ENCODE data around the gene OR51T1. TPM values are rescaled to one million over a fixed set of nuclear protein-coding genes. Genes with fewer than 3 reads are reported as not detected.
"Not testable (repeated sequence)": the region's sequence is repeated elsewhere in the genome, so short reads cannot be mapped to it uniquely, and the experiment has no call there.

The OR51T1 gene, protein sequence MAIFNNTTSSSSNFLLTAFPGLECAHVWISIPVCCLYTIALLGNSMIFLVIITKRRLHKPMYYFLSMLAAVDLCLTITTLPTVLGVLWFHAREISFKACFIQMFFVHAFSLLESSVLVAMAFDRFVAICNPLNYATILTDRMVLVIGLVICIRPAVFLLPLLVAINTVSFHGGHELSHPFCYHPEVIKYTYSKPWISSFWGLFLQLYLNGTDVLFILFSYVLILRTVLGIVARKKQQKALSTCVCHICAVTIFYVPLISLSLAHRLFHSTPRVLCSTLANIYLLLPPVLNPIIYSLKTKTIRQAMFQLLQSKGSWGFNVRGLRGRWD
- total RNA-seq, result not detected

DNA sequence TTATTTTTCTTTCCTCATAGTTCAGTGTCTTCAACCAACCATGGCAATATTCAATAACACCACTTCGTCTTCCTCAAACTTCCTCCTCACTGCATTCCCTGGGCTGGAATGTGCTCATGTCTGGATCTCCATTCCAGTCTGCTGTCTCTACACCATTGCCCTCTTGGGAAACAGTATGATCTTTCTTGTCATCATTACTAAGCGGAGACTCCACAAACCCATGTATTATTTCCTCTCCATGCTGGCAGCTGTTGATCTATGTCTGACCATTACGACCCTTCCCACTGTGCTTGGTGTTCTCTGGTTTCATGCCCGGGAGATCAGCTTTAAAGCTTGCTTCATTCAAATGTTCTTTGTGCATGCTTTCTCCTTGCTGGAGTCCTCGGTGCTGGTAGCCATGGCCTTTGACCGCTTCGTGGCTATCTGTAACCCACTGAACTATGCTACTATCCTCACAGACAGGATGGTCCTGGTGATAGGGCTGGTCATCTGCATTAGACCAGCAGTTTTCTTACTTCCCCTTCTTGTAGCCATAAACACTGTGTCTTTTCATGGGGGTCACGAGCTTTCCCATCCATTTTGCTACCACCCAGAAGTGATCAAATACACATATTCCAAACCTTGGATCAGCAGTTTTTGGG is at the start of gene OR51T1:
TSS of gene OR51T1 (plus strand) at position 41 of the 641 bp plus-strand sequence. CDS start at position 41, 0 bp downstream.
- Mint-ChIP-seq H3K27me3 (no peaks in the 10 kb centered on the region), H3K36me3 (no peaks in the 10 kb centered on the region), H3K4me1 (ENCODE audit: low read depth) (no peaks in the 10 kb centered on the region), H3K27ac (no peak within 1 kb of the TSS), H3K9me3 (no peaks in the 10 kb centered on the region), H3K4me3 (no peak within 1 kb of the TSS)
- DNase-seq, result no peak
- CTCF ChIA-PET, result no interaction called here
- POLR2A ChIA-PET, result interaction anchor here (0.6 kb wide), 1 partner anchor 227 kb away, joined by 3 read pairs; no protein-coding TSS in a partner anchor
- intact Hi-C loops (cut with micrococcal nuclease), result no loop called here

DNA sequence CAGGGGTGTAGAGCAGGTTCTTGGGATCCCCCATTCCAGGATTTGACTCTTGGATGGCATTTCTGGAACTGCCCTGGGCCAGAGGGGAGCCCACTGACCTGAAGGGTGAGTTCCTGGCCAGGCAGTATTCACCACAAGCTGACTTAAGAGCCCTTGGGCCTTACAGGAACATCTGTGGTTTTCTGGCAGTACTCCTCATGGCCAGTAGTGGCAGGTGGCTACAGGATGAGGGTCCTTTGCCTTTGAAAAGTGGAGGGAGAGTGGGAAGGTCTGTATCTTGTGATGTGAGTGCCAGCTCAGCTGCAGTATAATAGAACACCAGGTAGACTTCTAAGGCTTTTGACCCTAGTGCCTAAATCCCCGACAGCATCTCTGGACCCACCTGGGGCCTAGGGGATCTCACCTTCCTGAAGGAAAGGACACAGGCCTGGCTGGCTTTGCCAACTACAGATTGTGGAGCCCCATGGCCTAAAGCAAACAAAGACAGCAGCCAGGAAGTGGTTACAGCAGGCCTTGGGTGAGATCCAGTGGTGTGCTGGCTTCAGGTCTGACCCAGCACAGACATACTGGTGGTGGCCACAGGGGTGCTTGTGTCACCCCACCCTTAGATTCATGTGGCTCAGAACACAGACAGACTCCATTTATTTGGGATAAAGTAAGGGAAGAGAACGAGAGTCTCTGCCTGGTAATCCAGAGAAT is 41.7 kb upstream of the OR51T1 start:
- CTCF ChIA-PET, result no interaction called here
- H3K9me3 Mint-ChIP-seq, result no peaks in the 10 kb centered on the region

DNA sequence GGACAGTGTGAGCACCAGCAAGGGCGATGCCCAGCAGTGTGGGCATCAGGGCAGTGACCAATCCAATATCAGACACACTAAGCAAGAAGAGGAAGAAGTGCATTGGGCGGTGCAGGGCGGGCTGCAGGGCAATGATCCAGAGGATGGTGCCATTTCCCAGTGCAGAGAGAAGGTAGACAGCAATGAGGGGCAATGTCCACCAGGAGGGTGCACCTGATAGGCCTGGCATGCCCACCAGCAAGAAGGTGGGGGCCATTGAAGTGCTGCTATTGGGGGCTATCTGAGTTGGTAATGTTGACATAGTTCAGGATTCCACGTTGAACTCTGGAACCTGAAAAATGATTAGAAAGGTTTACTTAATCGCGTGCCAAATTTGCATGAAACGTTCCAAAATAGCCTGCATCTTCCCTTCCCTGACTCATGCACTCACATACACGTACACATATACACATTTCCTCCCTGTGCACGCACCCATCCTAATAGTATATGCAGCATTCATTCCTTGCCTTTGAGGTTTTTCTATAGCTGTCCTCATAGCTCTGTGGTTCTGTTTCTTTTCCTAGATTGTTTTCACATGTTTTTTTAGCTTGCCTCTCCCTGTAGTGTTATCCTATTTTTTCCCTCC is 32.7 kb upstream of the OR51T1 start, which contains the start of gene OR51S1:
TSS of gene OR51S1 (minus strand) at position 301 of the 625 bp plus-strand sequence. CDS start at position 301, 0 bp downstream.
- no peaks in the 10 kb centered on the region for H3K36me3 Mint-ChIP-seq
- H3K4me3 Mint-ChIP-seq, result no peak within 1 kb of the TSS
- peaks cover 3% of the 10 kb centered on the region for H3K27me3 Mint-ChIP-seq
- intact Hi-C loops (cut with micrococcal nuclease), result no loop called here
- no peaks in the 10 kb centered on the region for H3K4me1 Mint-ChIP-seq (ENCODE audit: low read depth)
- ChIA-PET CTCF (no interaction called here), POLR2A (no interaction called here)
- no peaks in the 10 kb centered on the region for H3K9me3 Mint-ChIP-seq
- H3K27ac Mint-ChIP-seq, result no peak within 1 kb of the TSS
- no peak for DNase-seq

More for the DNA sequence above, 41.7 kb upstream of the OR51T1 start:
- Mint-ChIP-seq H3K36me3 (no peaks in the 10 kb centered on the region), H3K4me1 (ENCODE audit: low read depth) (no peaks in the 10 kb centered on the region), H3K27ac (no peak overlapping the region), H3K27me3 (no peaks in the 10 kb centered on the region), H3K4me3 (no peak overlapping the region)
- POLR2A ChIA-PET, result no interaction called here
- DNase-seq, result no peak
- intact Hi-C loops (cut with micrococcal nuclease), result no loop called here

DNA sequence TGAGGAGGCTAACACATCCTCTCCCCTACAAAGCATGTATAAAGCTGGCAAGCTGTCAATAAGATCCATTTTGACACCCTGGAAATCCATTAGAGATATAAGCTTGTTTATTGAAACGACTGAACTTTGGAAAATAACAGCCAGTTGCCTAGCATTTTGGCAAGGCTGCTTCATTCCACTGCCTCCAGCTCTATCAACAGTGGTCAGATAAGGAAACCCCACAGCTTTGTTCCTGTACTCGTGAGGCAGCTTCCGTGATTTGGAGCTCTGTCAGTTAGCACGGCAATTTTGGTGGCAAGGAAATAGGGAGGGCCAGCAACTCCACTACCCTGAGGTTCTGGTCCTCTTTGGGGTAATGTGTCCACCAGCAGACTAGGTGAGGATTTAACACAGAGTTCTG is 30.7 kb upstream of the OR51T1 start:
- H3K9me3 Mint-ChIP-seq, result no peaks in the 10 kb centered on the region
- no peak for DNase-seq
- H3K27ac Mint-ChIP-seq, result no peak overlapping the region
- H3K36me3 Mint-ChIP-seq, result no peaks in the 10 kb centered on the region
- POLR2A ChIA-PET, result no interaction called here
- CTCF ChIA-PET, result no interaction called here
- H3K27me3 Mint-ChIP-seq, result peaks cover 3% of the 10 kb centered on the region
- no peaks in the 10 kb centered on the region for H3K4me1 Mint-ChIP-seq (ENCODE audit: low read depth)
- H3K4me3 Mint-ChIP-seq, result no peak overlapping the region
- intact Hi-C loops (cut with micrococcal nuclease), result no loop called here

DNA sequence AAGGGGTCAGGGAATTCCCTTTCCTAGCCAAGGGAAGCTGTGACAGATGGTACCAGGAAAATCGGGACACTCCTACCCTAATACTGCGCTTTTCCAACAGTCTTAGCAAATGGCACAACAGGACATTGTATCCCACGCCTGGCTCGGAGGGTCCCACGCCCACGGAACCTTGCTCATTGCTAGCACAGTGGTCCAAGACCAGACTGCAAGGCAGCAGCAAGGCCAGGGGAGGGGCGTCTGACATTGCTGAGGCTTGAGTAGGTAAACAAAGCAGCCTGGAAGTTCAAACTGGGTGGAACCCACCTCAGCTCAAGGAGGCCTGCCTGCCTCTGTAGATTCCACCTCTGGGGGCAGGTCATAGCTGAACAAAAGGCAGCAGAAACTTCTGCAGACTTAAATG is 27.4 kb upstream of the OR51T1 start:
- H3K9me3 Mint-ChIP-seq; H3K4me3 Mint-ChIP-seq; H3K27me3 Mint-ChIP-seq; DNase-seq; H3K27ac Mint-ChIP-seq; CTCF ChIA-PET; H3K36me3 Mint-ChIP-seq; POLR2A ChIA-PET; H3K4me1 Mint-ChIP-seq (ENCODE audit: low read depth); intact Hi-C loops (cut with micrococcal nuclease): not testable (repeated sequence)

DNA sequence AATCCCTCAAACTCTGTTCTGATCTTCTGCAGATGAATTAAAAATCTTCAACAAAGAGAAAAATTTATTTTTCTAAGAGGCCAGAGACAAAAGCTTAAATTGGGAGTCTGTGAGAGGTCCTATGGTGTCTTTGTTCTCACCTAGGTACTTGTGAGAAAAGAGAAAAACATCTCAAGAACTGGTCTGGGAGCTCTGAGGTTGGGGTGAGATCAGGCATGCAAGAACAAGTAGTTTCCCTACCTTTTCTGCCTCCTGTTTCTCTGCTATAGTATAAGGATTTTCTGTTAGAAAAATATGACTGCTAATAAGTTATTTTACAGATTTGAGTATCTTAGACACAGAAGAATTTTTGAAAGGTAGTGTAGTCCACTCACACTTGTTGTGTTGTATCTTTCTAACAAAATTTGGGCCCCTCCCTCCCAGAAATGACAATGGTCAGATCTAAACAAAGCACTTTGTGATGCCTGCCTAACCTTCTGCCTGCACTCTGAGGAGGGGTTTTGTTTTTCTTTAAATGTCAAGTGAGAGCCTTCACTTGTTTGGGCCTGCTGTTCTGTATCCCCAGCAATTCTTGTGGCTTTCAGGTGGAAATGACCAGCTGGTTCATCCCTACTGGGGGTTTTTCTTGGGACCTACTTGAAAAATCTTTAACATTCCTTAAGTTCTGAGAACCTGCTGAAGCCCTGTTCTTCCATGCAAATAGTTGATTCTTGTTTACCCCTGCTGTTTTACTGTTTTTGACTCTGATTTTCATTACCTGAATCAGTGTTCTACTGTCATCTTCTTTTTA is 19.1 kb upstream of the OR51T1 start:
- ChIA-PET POLR2A (no interaction called here), CTCF (no interaction called here)
- no peak overlapping the region for H3K27ac Mint-ChIP-seq
- no peak for DNase-seq
- no peak overlapping the region for H3K4me3 Mint-ChIP-seq
- no peaks in the 10 kb centered on the region for H3K27me3 Mint-ChIP-seq
- no peaks in the 10 kb centered on the region for H3K36me3 Mint-ChIP-seq
- H3K4me1 Mint-ChIP-seq (ENCODE audit: low read depth), result no peaks in the 10 kb centered on the region
- no peaks in the 10 kb centered on the region for H3K9me3 Mint-ChIP-seq
- intact Hi-C loops (cut with micrococcal nuclease), result no loop called here

DNA sequence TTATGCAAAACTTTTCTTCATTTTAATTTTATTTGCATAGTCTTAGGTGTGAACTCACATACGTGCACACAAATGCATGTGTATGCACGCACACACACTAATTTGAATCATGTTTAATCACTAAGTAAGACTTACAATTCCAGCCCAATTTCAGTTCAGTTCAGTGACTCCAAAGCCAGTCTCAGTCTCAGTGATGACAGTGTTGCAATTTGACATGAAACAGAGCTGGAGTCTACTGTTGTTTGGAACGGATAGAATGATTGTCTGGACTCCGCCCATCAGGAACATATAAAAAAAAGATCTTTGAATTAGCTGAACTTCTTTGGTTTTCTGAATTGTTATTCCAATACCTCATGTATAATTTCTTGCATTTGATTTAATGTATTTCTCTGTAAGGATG is 17.8 kb upstream of the OR51T1 start:
- ChIA-PET POLR2A (no interaction called here), CTCF (no interaction called here)
- intact Hi-C loops (cut with micrococcal nuclease), result no loop called here
- Mint-ChIP-seq H3K27me3 (no peaks in the 10 kb centered on the region), H3K4me1 (ENCODE audit: low read depth) (no peaks in the 10 kb centered on the region), H3K36me3 (no peaks in the 10 kb centered on the region), H3K4me3 (no peak overlapping the region), H3K27ac (no peak overlapping the region), H3K9me3 (no peaks in the 10 kb centered on the region)
- DNase-seq, result no peak

DNA sequence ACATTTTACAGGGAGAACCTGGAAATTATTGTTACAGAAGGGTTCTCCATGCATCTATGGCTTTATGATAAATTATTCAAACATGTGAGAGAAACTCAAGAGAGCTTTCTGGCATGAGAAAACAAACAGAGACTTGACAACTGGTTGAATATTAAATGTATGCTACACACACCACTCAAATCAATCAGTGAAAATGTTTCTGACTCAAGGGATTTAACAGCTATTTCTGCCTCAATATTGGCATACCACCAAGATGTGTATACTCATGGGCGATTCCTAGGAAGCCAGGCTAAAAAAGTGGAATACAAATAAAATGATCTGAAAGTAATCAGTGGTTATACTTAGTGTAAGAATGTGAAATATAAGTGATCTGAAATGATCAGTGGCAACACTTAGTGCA is 15.8 kb upstream of the OR51T1 start:
- no peak overlapping the region for H3K27ac Mint-ChIP-seq
- ChIA-PET POLR2A (interaction anchor here (0.8 kb wide), 1 partner anchor 441 kb away, joined by 3 read pairs; no protein-coding TSS in a partner anchor), CTCF (no interaction called here)
- no peaks in the 10 kb centered on the region for H3K36me3 Mint-ChIP-seq
- no peak for DNase-seq
- intact Hi-C loops (cut with micrococcal nuclease), result no loop called here
- H3K4me3 Mint-ChIP-seq, result no peak overlapping the region
- H3K4me1 Mint-ChIP-seq (ENCODE audit: low read depth), result no peaks in the 10 kb centered on the region
- H3K27me3 Mint-ChIP-seq, result no peaks in the 10 kb centered on the region
- no peaks in the 10 kb centered on the region for H3K9me3 Mint-ChIP-seq

DNA sequence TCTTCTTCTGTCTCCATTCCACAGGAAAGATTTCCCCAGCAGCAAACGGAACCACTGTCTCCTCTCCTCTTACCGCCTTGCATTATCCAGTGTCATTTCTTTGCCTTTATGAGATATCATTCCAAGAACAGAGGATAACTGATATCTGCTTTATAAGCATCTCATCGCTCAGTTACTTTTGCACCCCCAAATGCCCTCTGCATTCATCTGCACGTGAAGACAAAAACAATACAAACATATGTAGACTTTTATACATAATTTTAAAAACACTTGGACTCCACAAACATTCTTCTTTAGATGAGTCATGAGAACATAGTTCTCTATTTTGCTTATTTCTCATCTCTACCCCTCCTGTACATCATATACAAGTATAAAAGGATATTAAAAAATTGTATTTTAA is 512 bp upstream of the OR51T1 start:
- H3K4me1 Mint-ChIP-seq (ENCODE audit: low read depth), result no peaks in the 10 kb centered on the region
- no peak for DNase-seq
- H3K4me3 Mint-ChIP-seq, result no peak overlapping the region
- H3K27me3 Mint-ChIP-seq, result no peaks in the 10 kb centered on the region
- H3K36me3 Mint-ChIP-seq, result no peaks in the 10 kb centered on the region
- POLR2A ChIA-PET, result no interaction called here
- no peaks in the 10 kb centered on the region for H3K9me3 Mint-ChIP-seq
- CTCF ChIA-PET, result no interaction called here
- intact Hi-C loops (cut with micrococcal nuclease), result no loop called here
- no peak overlapping the region for H3K27ac Mint-ChIP-seq

DNA sequence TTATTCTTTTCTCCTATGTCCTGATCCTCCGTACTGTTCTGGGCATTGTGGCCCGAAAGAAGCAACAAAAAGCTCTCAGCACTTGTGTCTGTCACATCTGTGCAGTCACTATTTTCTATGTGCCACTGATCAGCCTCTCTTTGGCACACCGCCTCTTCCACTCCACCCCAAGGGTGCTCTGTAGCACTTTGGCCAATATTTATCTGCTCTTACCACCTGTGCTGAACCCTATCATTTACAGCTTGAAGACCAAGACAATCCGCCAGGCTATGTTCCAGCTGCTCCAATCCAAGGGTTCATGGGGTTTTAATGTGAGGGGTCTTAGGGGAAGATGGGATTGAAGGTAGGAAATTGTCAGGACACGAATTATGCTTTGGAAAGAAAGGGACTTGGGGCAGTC is 843 bp downstream of the OR51T1 start:
- Mint-ChIP-seq H3K4me3 (no peak overlapping the region), H3K9me3 (no peaks in the 10 kb centered on the region), H3K36me3 (no peaks in the 10 kb centered on the region), H3K27ac (no peak overlapping the region), H3K4me1 (ENCODE audit: low read depth) (no peaks in the 10 kb centered on the region), H3K27me3 (no peaks in the 10 kb centered on the region)
- ChIA-PET CTCF (no interaction called here), POLR2A (interaction anchor here (0.6 kb wide), 1 partner anchor 226 kb away, joined by 3 read pairs; no protein-coding TSS in a partner anchor)
- intact Hi-C loops (cut with micrococcal nuclease), result no loop called here
- no peak for DNase-seq

DNA sequence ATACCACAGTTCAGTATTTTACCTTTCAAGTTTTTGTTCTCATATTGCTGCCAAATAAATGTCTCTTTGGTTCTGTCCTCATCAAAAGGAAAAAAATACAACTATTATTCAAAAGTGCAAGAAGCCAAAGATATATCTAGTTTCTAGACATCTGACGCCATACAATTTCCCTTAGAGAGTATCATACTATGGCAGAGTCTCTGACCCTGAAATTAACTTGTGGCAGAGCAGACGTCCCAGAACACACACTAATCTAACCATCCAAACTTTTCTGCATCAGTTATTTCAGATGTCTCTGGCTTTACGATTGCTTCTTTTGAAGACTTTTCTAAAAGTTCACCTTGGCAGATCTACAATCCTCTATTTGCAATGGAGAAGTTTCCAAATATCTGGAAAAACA is 2.7 kb downstream of the OR51T1 start:
- H3K4me1 Mint-ChIP-seq (ENCODE audit: low read depth), result no peaks in the 10 kb centered on the region
- no peaks in the 10 kb centered on the region for H3K27me3 Mint-ChIP-seq
- no peaks in the 10 kb centered on the region for H3K9me3 Mint-ChIP-seq
- ChIA-PET CTCF (no interaction called here), POLR2A (no interaction called here)
- DNase-seq, result no peak
- H3K36me3 Mint-ChIP-seq, result no peaks in the 10 kb centered on the region
- H3K27ac Mint-ChIP-seq, result no peak overlapping the region
- H3K4me3 Mint-ChIP-seq, result no peak overlapping the region
- intact Hi-C loops (cut with micrococcal nuclease), result no loop called here

DNA sequence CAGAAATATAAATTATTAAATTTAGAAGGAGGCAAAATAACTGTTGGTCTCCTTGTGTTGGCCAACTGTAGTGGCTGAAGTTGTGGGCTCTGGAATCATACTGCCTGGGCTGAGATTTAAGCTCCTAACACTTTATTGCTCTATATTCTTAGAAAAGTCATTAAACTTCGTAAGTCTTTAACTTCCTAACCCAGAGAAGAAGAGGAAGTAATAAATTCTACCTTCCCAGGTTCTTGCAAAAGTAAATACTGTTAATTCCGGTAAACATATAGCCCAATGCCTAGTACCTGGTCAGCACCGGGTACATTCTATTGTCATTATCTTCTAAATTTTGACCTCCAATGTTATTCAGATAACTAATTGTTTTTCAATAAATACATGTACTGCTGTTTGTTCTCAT is 4.5 kb downstream of the OR51T1 start:
- ChIA-PET POLR2A (no interaction called here), CTCF (no interaction called here)
- Mint-ChIP-seq H3K4me3 (no peak overlapping the region), H3K9me3 (no peaks in the 10 kb centered on the region), H3K4me1 (ENCODE audit: low read depth) (no peaks in the 10 kb centered on the region), H3K27ac (no peak overlapping the region), H3K36me3 (no peaks in the 10 kb centered on the region), H3K27me3 (no peaks in the 10 kb centered on the region)
- DNase-seq, result no peak
- intact Hi-C loops (cut with micrococcal nuclease), result no loop called here
